HEK293T (cell line): ENCODE data around the gene MAB21L4.

Experiments
- CTCF ChIA-PET: fragments of 350-600 bp; formaldehyde crosslinking; extraction: SDS; loops from one replicate; lab custom pipeline; 2021; ENCODE audit warnings: antibody characterized with exemption, inconsistent platforms; lab: Yijun Ruan, JAX
- POLR2A ChIA-PET: fragments of 350-600 bp; formaldehyde crosslinking; extraction: SDS; loops from one replicate; lab custom pipeline; 2020; ENCODE audit warnings: antibody characterized with exemption, inconsistent platforms; lab: Yijun Ruan, JAX
- DNase-seq: peaks from one replicate; pipeline ENCODE4 v3.0.0; 2012; ENCODE audit warnings: mixed read lengths; ENCODE audit errors: extremely low spot score
- ARNT ChIP-seq: fragments of 450-650 bp; IDR thresholded peaks from 2 replicates; pipeline ENCODE4 v1.6.1; 2017; ENCODE audit warnings: mild to moderate bottlenecking
- BHLHE40 ChIP-seq: fragments of 450-650 bp; IDR thresholded peaks from 2 replicates; pipeline ENCODE4 v1.6.1; 2016; ENCODE audit warnings: mild to moderate bottlenecking, moderate library complexity, borderline replicate concordance
- CTBP1 ChIP-seq: fragments of 450-650 bp; IDR thresholded peaks from 2 replicates; pipeline ENCODE4 v1.6.1; 2016; ENCODE audit warnings: borderline replicate concordance
- ELF4 ChIP-seq: fragments of 450-650 bp; IDR thresholded peaks from 2 replicates; pipeline ENCODE4 v1.6.1; 2017; ENCODE audit warnings: antibody characterized with exemption
- FOXA1 ChIP-seq: fragments of 450-650 bp; IDR thresholded peaks from 2 replicates; pipeline ENCODE4 v1.6.1; 2016; ENCODE audit warnings: mild to moderate bottlenecking
- FOXK2 ChIP-seq: fragments of 450-650 bp; IDR thresholded peaks from 2 replicates; pipeline ENCODE4 v1.6.1; 2016; ENCODE audit warnings: mild to moderate bottlenecking
- FOXM1 ChIP-seq: fragments of 450-650 bp; IDR thresholded peaks from 2 replicates; pipeline ENCODE4 v1.6.1; 2017; ENCODE audit warnings: mild to moderate bottlenecking, borderline replicate concordance
- HDGF ChIP-seq: fragments of 450-650 bp; IDR thresholded peaks from 2 replicates; pipeline ENCODE4 v1.6.1; 2017; ENCODE audit warnings: antibody characterized with exemption, borderline replicate concordance
- L3MBTL2 ChIP-seq: fragments of 450-650 bp; conservative IDR thresholded peaks from 2 replicates; pipeline ENCODE4 v1.6.1; 2016; ENCODE audit warnings: mild to moderate bottlenecking
- LEF1 ChIP-seq: fragments of 450-650 bp; IDR thresholded peaks from 2 replicates; pipeline ENCODE4 v1.6.1; 2017; ENCODE audit warnings: mild to moderate bottlenecking, borderline replicate concordance
- NFRKB ChIP-seq: fragments of 450-650 bp; IDR thresholded peaks from 2 replicates; pipeline ENCODE4 v1.6.1; 2016; ENCODE audit warnings: mild to moderate bottlenecking, moderate library complexity
- PKNOX1 ChIP-seq: fragments of 450-650 bp; IDR thresholded peaks from 2 replicates; pipeline ENCODE4 v1.6.1; 2016
- SP1 ChIP-seq: fragments of 450-650 bp; IDR thresholded peaks from 2 replicates; pipeline ENCODE4 v1.6.1; 2017
- SUZ12 ChIP-seq: fragments of 450-650 bp; IDR thresholded peaks from 2 replicates; pipeline ENCODE4 v1.6.1; 2016; ENCODE audit warnings: mild to moderate bottlenecking
- TARDBP ChIP-seq: fragments of 450-650 bp; IDR thresholded peaks from 2 replicates; pipeline ENCODE4 v1.6.1; 2016
- ZNF384 ChIP-seq: fragments of 450-650 bp; IDR thresholded peaks from 2 replicates; pipeline ENCODE4 v1.6.1; 2016

The MAB21L4 gene

GRCh38 chr2:240933048-240933965 lies 37.4 kb upstream of the MAB21L4 start:
- no peak for DNase-seq
- no peak for TF ChIP-seq NFRKB
- no peak for TF ChIP-seq LEF1
- no peak for TF ChIP-seq FOXA1
- TF ChIP-seq BHLHE40, result no peak
- no peak for TF ChIP-seq ZNF384
- TF ChIP-seq CTBP1, result no peak
- no peak for TF ChIP-seq ARNT
- TF ChIP-seq L3MBTL2, result no peak
- TF ChIP-seq FOXM1, result no peak
- TF ChIP-seq ELF4, result no peak
- POLR2A ChIA-PET, result no interaction called here
- CTCF ChIA-PET, result no interaction called here

GRCh38 chr2:240932724-240933047 lies 36.7 kb upstream of the MAB21L4 start:
- POLR2A ChIA-PET, result no interaction called here
- CTCF ChIA-PET, result no interaction called here
- DNase-seq, result no peak
- TF ChIP-seq L3MBTL2 (no peak), ARNT (no peak), ZNF384 (no peak), FOXK2 (no peak), FOXM1 (no peak), FOXA1 (no peak), SUZ12 (no peak), CTBP1 (no peak), TARDBP (no peak)

- no peak for DNase-seq
- no peak for TF ChIP-seq NFRKB
- no peak for TF ChIP-seq ELF4
- no peak for TF ChIP-seq ZNF384
- TF ChIP-seq BHLHE40, result no peak
- no peak for TF ChIP-seq SUZ12
- CTCF ChIA-PET, result no interaction called here
- POLR2A ChIA-PET, result no interaction called here
Measured at GRCh38 chr2:240932001-240932723, 36.2 kb upstream of the MAB21L4 start.

- ChIA-PET CTCF (no interaction called here), POLR2A (no interaction called here)
- DNase-seq, result no peak
- TF ChIP-seq ARNT, result no peak
- TF ChIP-seq SUZ12, result no peak
- no peak for TF ChIP-seq L3MBTL2
- TF ChIP-seq SP1, result no peak
- no peak for TF ChIP-seq TARDBP
- no peak for TF ChIP-seq BHLHE40
- no peak for TF ChIP-seq FOXK2
- TF ChIP-seq PKNOX1, result no peak
- TF ChIP-seq HDGF, result no peak
- TF ChIP-seq ELF4, result no peak
- no peak for TF ChIP-seq LEF1
- TF ChIP-seq NFRKB, result no peak
- TF ChIP-seq FOXA1, result no peak
- no peak for TF ChIP-seq FOXM1
- no peak for TF ChIP-seq ZNF384
- TF ChIP-seq CTBP1, result no peak
Measured at GRCh38 chr2:240931319-240931949, 35.5 kb upstream of the MAB21L4 start.

- CTCF ChIA-PET, result no interaction called here
- no peak for DNase-seq
- no peak for TF ChIP-seq HDGF
- POLR2A ChIA-PET, result no interaction called here
Measured at GRCh38 chr2:240930631-240931318, 34.8 kb upstream of the MAB21L4 start.

GRCh38 chr2:240930096-240930630 lies 34.2 kb upstream of the MAB21L4 start:
- no peak for DNase-seq
- CTCF ChIA-PET, result no interaction called here
- POLR2A ChIA-PET, result no interaction called here
- TF ChIP-seq PKNOX1, result no peak
- no peak for TF ChIP-seq L3MBTL2
- TF ChIP-seq LEF1, result no peak
- TF ChIP-seq FOXK2, result no peak
- no peak for TF ChIP-seq HDGF
- no peak for TF ChIP-seq SUZ12
- no peak for TF ChIP-seq ARNT
- no peak for TF ChIP-seq FOXA1
- TF ChIP-seq SP1, result no peak
